Coronary artery (tissue), 2 donors: Measurements from ENCODE around the gene BSG.
"Not testable (repeated sequence)": the region's sequence is repeated elsewhere in the genome, so short reads cannot be mapped to it uniquely, and the experiment has no call there.

Experiments used
- DNase-seq: peaks from one replicate; pipeline ENCODE4 v3.0.0-alpha.2; 2017; ENCODE audit warnings: low spot score
- H3K27ac ChIP-seq, 2 donors: fragments of 200-600 bp; sonication (generic); one replicate each; pipeline ENCODE4 v1.5.1; 2016 to 2019
- H3K4me3 ChIP-seq: fragments of 200-600 bp; sonication (generic); 2 replicates; pipeline ENCODE4 v1.5.1; 2016; ENCODE audit warnings: mild to moderate bottlenecking, moderate library complexity
- TF ChIP-seq, protein P1 (sequence below): fragments of 200-600 bp; sonication (generic); IDR thresholded peaks from one replicate; pipeline ENCODE4 v1.5.1; 2019; ENCODE audit warnings: antibody characterized with exemption

BSG gene

GRCh38 chr19:621819-622218 is 49.4 kb downstream of the BSG start:
- H3K4me3 ChIP-seq = no peak overlapping the region
- H3K27ac ChIP-seq = no peak overlapping the region
- DNase-seq = no peak
- TF ChIP-seq, protein P1, sequence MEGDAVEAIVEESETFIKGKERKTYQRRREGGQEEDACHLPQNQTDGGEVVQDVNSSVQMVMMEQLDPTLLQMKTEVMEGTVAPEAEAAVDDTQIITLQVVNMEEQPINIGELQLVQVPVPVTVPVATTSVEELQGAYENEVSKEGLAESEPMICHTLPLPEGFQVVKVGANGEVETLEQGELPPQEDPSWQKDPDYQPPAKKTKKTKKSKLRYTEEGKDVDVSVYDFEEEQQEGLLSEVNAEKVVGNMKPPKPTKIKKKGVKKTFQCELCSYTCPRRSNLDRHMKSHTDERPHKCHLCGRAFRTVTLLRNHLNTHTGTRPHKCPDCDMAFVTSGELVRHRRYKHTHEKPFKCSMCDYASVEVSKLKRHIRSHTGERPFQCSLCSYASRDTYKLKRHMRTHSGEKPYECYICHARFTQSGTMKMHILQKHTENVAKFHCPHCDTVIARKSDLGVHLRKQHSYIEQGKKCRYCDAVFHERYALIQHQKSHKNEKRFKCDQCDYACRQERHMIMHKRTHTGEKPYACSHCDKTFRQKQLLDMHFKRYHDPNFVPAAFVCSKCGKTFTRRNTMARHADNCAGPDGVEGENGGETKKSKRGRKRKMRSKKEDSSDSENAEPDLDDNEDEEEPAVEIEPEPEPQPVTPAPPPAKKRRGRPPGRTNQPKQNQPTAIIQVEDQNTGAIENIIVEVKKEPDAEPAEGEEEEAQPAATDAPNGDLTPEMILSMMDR = no peak

GRCh38 chr19:622666-623065 is 50.3 kb downstream of the BSG start:
- DNase-seq = no peak
- TF ChIP-seq, protein P1 = no peak

GRCh38 chr19:623175-623916 is 51.0 kb downstream of the BSG start:
- H3K27ac ChIP-seq = no peak overlapping the region
- TF ChIP-seq, protein P1 = no peak

More at GRCh38 chr19:622666-623065, 50.3 kb downstream of the BSG start:
- no peak overlapping the region for H3K27ac ChIP-seq
- H3K4me3 ChIP-seq = no peak overlapping the region

DNA sequence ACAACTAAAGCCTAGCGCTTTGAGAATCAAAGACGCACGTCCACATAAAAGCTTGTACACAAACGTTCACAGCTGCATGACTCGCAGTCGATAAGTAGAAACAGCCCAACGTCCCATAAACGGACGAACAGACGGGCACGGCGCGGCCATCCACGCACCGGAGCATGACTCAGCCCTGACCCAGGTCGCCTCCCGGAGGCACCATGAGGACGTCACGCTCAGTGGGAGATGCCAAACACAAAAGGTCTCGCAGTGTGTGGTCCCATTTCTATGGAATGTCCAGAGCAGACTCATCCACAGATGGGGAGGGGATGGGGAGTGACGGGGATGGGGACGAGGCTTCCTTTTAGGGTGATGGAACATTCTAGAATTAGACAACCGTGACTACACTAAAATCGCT is 51.6 kb downstream of the BSG start:
- DNase-seq = no peak

More at GRCh38 chr19:623175-623916, 51.0 kb downstream of the BSG start:
- no peak overlapping the region for H3K4me3 ChIP-seq
- no peak for DNase-seq

GRCh38 chr19:624433-625109 is 52.2 kb downstream of the BSG start:
- no peak for DNase-seq
- no peak overlapping the region for H3K4me3 ChIP-seq
- TF ChIP-seq, protein P1 = no peak
- no peak overlapping the region for H3K27ac ChIP-seq

More for the DNA sequence above, 51.6 kb downstream of the BSG start:
- TF ChIP-seq, protein P1 = no peak
- Histone ChIP-seq H3K4me3 (no peak overlapping the region), H3K27ac (no peak overlapping the region)

GRCh38 chr19:625257-625656 is 52.9 kb downstream of the BSG start:
- Histone ChIP-seq H3K27ac (no peak overlapping the region), H3K4me3 (no peak overlapping the region)
- no peak for DNase-seq
- TF ChIP-seq, protein P1 = no peak

- not testable (repeated sequence) for H3K27ac ChIP-seq, H3K4me3 ChIP-seq, DNase-seq
Measured at GRCh38 chr19:626566-626965, 54.2 kb downstream of the BSG start.
